Panc1 (cell line): ENCODE data around the gene ZNF502.

Experiments used
- CTCF ChIP-seq: fragments of 450-650 bp; IDR thresholded peaks from 2 replicates; pipeline ENCODE4 v1.5.1; 2017; ENCODE audit warnings: mild to moderate bottlenecking
- POLR2AphosphoS5 ChIP-seq: IDR thresholded peaks from 2 replicates; pipeline ENCODE4 v1.6.1; 2012; ENCODE audit warnings: mild to moderate bottlenecking, low read depth, low read length, moderate library complexity
- REST ChIP-seq, 2 experiments: IDR thresholded peaks; 2 replicates each; pipeline ENCODE4 v1.6.1; 2011 to 2012; ENCODE audit warnings: low read depth in 2 of 2, control low read depth in 1 of 2, low read length in 1 of 2, mild to moderate bottlenecking in 1 of 2, moderate library complexity in 1 of 2; ENCODE audit not compliant: insufficient read depth in 1 of 2
- SIN3A ChIP-seq: IDR thresholded peaks from 2 replicates; pipeline ENCODE4 v1.6.1; 2012; ENCODE audit warnings: low read depth, mild to moderate bottlenecking, low read length, moderate library complexity, borderline replicate concordance; ENCODE audit not compliant: insufficient read depth
- TCF7L2 ChIP-seq: IDR thresholded peaks from 2 replicates; pipeline ENCODE4 v1.6.1; 2011; ENCODE audit warnings: mild to moderate bottlenecking, low read depth, low read length, inconsistent platforms

GRCh38 chr3:44687898-44688297, 24.6 kb upstream of the ZNF502 start:
- no peak for TF ChIP-seq CTCF
- no peak for TF ChIP-seq REST (IDR thresholded peaks at IDR 0.05; ENCODE audit: insufficient read depth in 1 of 2, low read depth in 2 of 2, low read length in 1 of 2)
- no peak for TF ChIP-seq TCF7L2
- no peak for TF ChIP-seq POLR2AphosphoS5
- no peak for TF ChIP-seq SIN3A
